Upper lobe of left lung (tissue), 6 donors: ENCODE measurements around the gene SNTB2. TPM values are rescaled to one million over a fixed set of nuclear protein-coding genes. Genes with fewer than 3 reads are reported as not detected.
A peak's percentile ranks its signal among the peaks of the same experiment; 100 is the strongest.

Experiments
- ATAC-seq, 2 donors: fragments of 200-7000 bp; cut with Tn5 transposase; one replicate each; pipeline ENCODE4 v1.9.1; 2022; ENCODE audit warnings: mild to moderate bottlenecking in 2 of 2, moderate library complexity in 2 of 2; ENCODE audit not compliant: low FRiP score in 2 of 2
- DNase-seq, 2 donors: peaks; one replicate each; pipeline ENCODE4 v3.0.0-alpha.2; 2019 to 2020
- H3K27ac ChIP-seq, 4 donors: fragments of 200-600 bp; sonication (generic); one replicate each; pipeline ENCODE4 v1.5.1; 2016 to 2019
- H3K27me3 ChIP-seq, 4 donors: fragments of 200-600 bp; sonication (generic); one replicate each; pipeline ENCODE4 v1.5.1; 2017 to 2019
- H3K36me3 ChIP-seq, 4 donors: fragments of 200-600 bp; sonication (generic); one replicate each; pipeline ENCODE4 v1.5.1; 2016 to 2019
- H3K4me1 ChIP-seq, 4 donors: fragments of 200-600 bp; sonication (generic); one replicate each; pipeline ENCODE4 v1.5.1; 2018 to 2019
- H3K4me3 ChIP-seq, 4 donors: fragments of 200-600 bp; sonication (generic); one replicate each; pipeline ENCODE4 v1.5.1; 2017 to 2019; ENCODE audit warnings: mild to moderate bottlenecking in 2 of 4, moderate library complexity in 1 of 4
- H3K9me3 ChIP-seq, 4 donors: fragments of 200-600 bp; sonication (generic); one replicate each; pipeline ENCODE4 v1.5.1; 2018 to 2019
- CTCF ChIP-seq, 6 experiments: fragments of 450-650 bp in 4 of 6; fragments of 200-600 bp in 2 of 6; sonication (generic) in 2 of 6; IDR thresholded peaks; one replicate each; pipeline ENCODE4 v1.5.1; 2016 to 2019; ENCODE audit warnings: antibody characterized with exemption in 6 of 6
- EP300 ChIP-seq, 4 donors: sonication (generic); formaldehyde crosslinking; IDR thresholded peaks; one replicate each; pipeline ENCODE4 v1.5.1; 2017; ENCODE audit warnings: antibody characterized with exemption in 4 of 4, control low read depth in 2 of 4
- POLR2A ChIP-seq, 4 donors: fragments of 450-650 bp; IDR thresholded peaks; one replicate each; pipeline ENCODE4 v1.5.1; 2016 to 2017; ENCODE audit warnings: antibody characterized with exemption in 4 of 4, mild to moderate bottlenecking in 2 of 4
- POLR2AphosphoS5 ChIP-seq, 2 donors: sonication (generic); formaldehyde crosslinking; IDR thresholded peaks; one replicate each; pipeline ENCODE4 v1.5.1; 2017; ENCODE audit warnings: antibody characterized with exemption in 2 of 2
- WGBS, 2 donors: methylation state at CpG; one replicate each; pipeline ENCODE4 v1.1.5; 2017 to 2018; 5-methylcytosine and 5-hydroxymethylcytosine counted together
- total RNA-seq, 6 donors: library from RNA; depleted of rRNA in 4 of 6; stranded (reverse); fragments of >200 nt in 4 of 6; gene quantifications; one replicate each; pipeline versions ENCODE4 v1.1.0 to v1.2.1, GENCODE V29; 2016 to 2021
- donor health status: DM: no; HTN: no; CAD: no; lungs with moderate emphysema.
- donor health status: DM: no; HTN: yes; CAD: no; lungs with severe emphysema.

SNTB2 gene
- total RNA-seq, 6 donors from 2014 or later = 24.1 to 41.2 (median 30.5) TPM

DNA sequence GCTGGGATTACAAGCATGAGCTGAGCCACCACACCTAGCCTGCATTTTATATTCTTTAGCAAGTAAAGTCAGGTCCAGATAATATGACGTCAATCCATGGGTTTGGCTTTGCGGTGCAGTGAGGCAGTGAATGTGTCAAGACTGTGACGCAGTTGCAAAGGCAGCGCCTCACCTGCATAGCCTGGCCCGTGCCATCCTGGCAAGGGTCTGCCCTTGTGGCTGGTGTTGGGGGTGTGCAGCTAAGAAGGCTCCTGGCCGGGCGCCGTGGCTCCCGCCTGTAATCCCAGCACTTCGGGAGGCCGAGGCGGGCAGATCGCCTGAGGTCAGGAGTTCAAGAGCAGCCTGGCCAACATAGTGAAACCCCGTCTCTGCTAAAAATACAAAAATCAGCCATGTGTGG is 136.5 kb downstream of the SNTB2 start:
- no peaks in the 10 kb centered on the region for H3K27me3 ChIP-seq
- no peak overlapping the region for H3K4me3 ChIP-seq
- no peaks in the 10 kb centered on the region for H3K9me3 ChIP-seq
- ATAC-seq (no peak), DNase-seq (peak in 1 of 2 donors; percentile 67)
- WGBS, 2 donors = 92 to 99% methylated on average over 14 of the region's 14 CpGs
- peaks cover 5 to 39% (median 12%) of the 10 kb centered on the region in 4 donors for H3K4me1 ChIP-seq
- no peak overlapping the region for H3K27ac ChIP-seq
- TF ChIP-seq CTCF (IDR thresholded peaks at IDR 0.05) = no peak
- no peak for TF ChIP-seq POLR2AphosphoS5 (IDR thresholded peaks at IDR 0.05)
- no peak for TF ChIP-seq EP300 (IDR thresholded peaks at IDR 0.05)
- no peak for TF ChIP-seq POLR2A (IDR thresholded peaks at IDR 0.05)
- H3K36me3 ChIP-seq = peaks cover 48 to 93% (median 74%) of the 10 kb centered on the region in 4 donors

GRCh38 chr16:69324013-69324531 is 137.1 kb downstream of the SNTB2 start:
- DNase-seq (peak in 1 of 2 donors; percentile 50), ATAC-seq (peak in 1 of 2 donors; percentile 68)
- Histone ChIP-seq H3K27me3 (no peaks in the 10 kb centered on the region), H3K4me3 (no peak overlapping the region), H3K4me1 (peaks cover 12 to 45% (median 18%) of the 10 kb centered on the region in 4 donors), H3K9me3 (no peaks in the 10 kb centered on the region), H3K27ac (no peak overlapping the region), H3K36me3 (peaks cover 43 to 90% (median 67%) of the 10 kb centered on the region in 4 donors)
- WGBS, 2 donors = 79 to 81% methylated on average over 8 of the region's 8 CpGs
- TF ChIP-seq POLR2AphosphoS5 (IDR thresholded peaks at IDR 0.05) (no peak), EP300 (IDR thresholded peaks at IDR 0.05) (no peak), POLR2A (IDR thresholded peaks at IDR 0.05) (no peak), CTCF (IDR thresholded peaks at IDR 0.05) (no peak)

- Histone ChIP-seq H3K27ac (no peak overlapping the region), H3K4me3 (no peak overlapping the region), H3K4me1 (peaks cover 18 to 52% (median 24%) of the 10 kb centered on the region in 4 donors), H3K36me3 (peaks cover 37 to 83% (median 61%) of the 10 kb centered on the region in 4 donors), H3K27me3 (no peaks in the 10 kb centered on the region), H3K9me3 (no peaks in the 10 kb centered on the region)
- ATAC-seq (no peak), DNase-seq (no peak)
- TF ChIP-seq POLR2AphosphoS5 (IDR thresholded peaks at IDR 0.05) (no peak), EP300 (IDR thresholded peaks at IDR 0.05) (no peak), POLR2A (IDR thresholded peaks at IDR 0.05) (no peak), CTCF (IDR thresholded peaks at IDR 0.05) (no peak)
- WGBS, 2 donors = 76 to 81% methylated on average over 10 of the region's 10 CpGs
Measured at GRCh38 chr16:69324585-69325253, 137.8 kb downstream of the SNTB2 start.

- no peak for TF ChIP-seq CTCF (IDR thresholded peaks at IDR 0.05)
- no peak for TF ChIP-seq POLR2A (IDR thresholded peaks at IDR 0.05)
- no peak for TF ChIP-seq POLR2AphosphoS5 (IDR thresholded peaks at IDR 0.05)
- TF ChIP-seq EP300 (IDR thresholded peaks at IDR 0.05) = no peak
- DNase-seq (no peak), ATAC-seq (no peak)
- no peaks in the 10 kb centered on the region for H3K9me3 ChIP-seq
- H3K4me1 ChIP-seq = peaks cover 19 to 56% (median 25%) of the 10 kb centered on the region in 4 donors
- 89 to 90% methylated on average over 6 of the region's 6 CpGs for WGBS, 2 donors
- no peak overlapping the region for H3K4me3 ChIP-seq
- no peak overlapping the region for H3K27ac ChIP-seq
- H3K27me3 ChIP-seq = no peaks in the 10 kb centered on the region
- peaks cover 26 to 72% (median 50%) of the 10 kb centered on the region in 4 donors for H3K36me3 ChIP-seq
Measured at GRCh38 chr16:69325784-69326171, 138.8 kb downstream of the SNTB2 start.
